AG04449 (cell line): ENCODE measurements around the gene SEMA5A.

ENCODE experiments used
- CTCF ChIA-PET: fragments of 350-600 bp; formaldehyde crosslinking; extraction: SDS; loops from one replicate; lab custom pipeline; 2021; ENCODE audit warnings: antibody characterized with exemption; lab: Yijun Ruan, JAX
- POLR2A ChIA-PET: fragments of 400-600, 350-600 bp; formaldehyde crosslinking; extraction: SDS; loops from one replicate; lab custom pipeline; 2020; ENCODE audit warnings: antibody characterized with exemption, inconsistent platforms; lab: Yijun Ruan, JAX
- DNase-seq: peaks from one replicate; pipeline ENCODE4 v3.0.0-alpha.2; 2010; ENCODE audit warnings: low read depth, low spot score
- H3K4me3 ChIP-seq: 2 replicates; pipeline ENCODE4 v1.5.1; 2011; ENCODE audit warnings: low read depth, mild to moderate bottlenecking, control low read depth, low read length
- CTCF ChIP-seq: IDR thresholded peaks from one replicate; pipeline ENCODE4 v1.5.1; 2011; ENCODE audit warnings: mild to moderate bottlenecking, moderate library complexity, low read length, control low read depth, inconsistent platforms; ENCODE audit not compliant: insufficient read depth; ENCODE audit errors: missing control alignments

SEMA5A gene

DNA sequence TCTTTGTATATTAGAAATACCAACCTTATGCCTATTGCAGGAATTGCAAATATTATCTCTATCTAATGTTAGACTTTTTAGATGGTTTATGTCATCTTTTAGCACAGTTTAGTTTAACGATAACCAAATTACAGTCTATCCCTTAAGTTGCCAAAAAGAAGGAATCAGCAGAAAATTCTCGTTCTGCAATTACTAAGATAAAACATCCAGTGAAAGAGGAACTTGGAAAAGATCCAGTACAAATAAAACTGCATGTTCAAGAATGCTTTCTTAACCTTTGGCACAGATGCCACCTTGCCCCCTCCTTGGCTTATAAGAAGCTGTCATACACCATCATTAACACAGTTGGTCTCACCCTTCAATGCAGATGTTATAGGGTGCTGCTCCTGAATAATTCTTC lies 124.0 kb downstream of the SEMA5A start:
- no peak overlapping the region for H3K4me3 ChIP-seq
- CTCF ChIA-PET = interaction anchor here (1.0 kb wide), 1 partner anchor 9 kb away, joined by 3 read pairs; no protein-coding TSS in a partner anchor
- DNase-seq = no peak
- TF ChIP-seq CTCF = no peak
- POLR2A ChIA-PET = no interaction called here

DNA sequence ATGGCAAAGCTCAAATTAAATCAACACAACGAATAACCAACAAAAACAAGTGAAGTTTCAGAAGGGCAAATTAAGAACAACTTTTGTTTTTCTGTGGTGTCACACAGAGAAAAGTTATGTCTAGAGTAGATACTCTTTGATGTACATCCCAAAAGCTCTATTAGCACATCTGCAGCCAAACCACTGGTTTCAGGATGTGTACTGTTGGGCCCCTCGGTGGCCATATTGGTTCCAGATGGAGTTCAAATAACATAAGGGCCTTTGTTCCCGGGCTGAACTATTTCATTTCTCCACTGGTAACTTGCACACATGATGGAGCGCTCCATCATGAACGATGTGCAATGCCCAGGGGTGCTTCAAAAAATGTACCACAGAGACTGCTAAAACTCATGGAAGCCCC lies 126.1 kb downstream of the SEMA5A start:
- TF ChIP-seq CTCF = no peak
- ChIA-PET CTCF (interaction anchor here (1.3 kb wide), 1 partner anchor 17 kb away, joined by 7 read pairs; no protein-coding TSS in a partner anchor), POLR2A (no interaction called here)
- DNase-seq = no peak
- no peak overlapping the region for H3K4me3 ChIP-seq

GRCh38 chr5:9415566-9415965 lies 130.3 kb downstream of the SEMA5A start:
- CTCF ChIA-PET = no interaction called here
- POLR2A ChIA-PET = no interaction called here
- no peak for TF ChIP-seq CTCF
- no peak for DNase-seq
- no peak overlapping the region for H3K4me3 ChIP-seq

- no peak for DNase-seq
- H3K4me3 ChIP-seq = no peak overlapping the region
- ChIA-PET POLR2A (no interaction called here), CTCF (no interaction called here)
- no peak for TF ChIP-seq CTCF
Measured at GRCh38 chr5:9415091-9415490, 130.8 kb downstream of the SEMA5A start.

DNA sequence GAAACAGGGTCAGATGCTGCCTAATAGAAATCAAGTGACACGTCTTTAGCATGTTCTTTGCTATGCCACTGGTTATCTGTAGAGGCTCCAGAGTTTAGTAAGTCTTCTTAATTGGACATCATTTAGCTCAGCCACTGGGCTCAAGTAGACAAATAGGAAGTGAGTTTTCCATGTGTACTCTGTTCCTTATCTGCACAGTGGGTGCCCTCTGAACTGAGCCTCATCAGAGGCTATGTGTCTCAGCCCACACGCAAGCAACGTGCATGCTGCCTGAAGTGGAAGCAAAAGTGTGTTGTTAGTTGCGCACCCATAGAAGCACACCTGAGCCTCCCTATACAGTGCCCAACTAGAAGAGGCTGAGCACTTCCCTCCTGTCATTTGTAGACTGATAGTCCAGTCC lies 134.7 kb downstream of the SEMA5A start:
- TF ChIP-seq CTCF = no peak
- ChIA-PET CTCF (no interaction called here), POLR2A (no interaction called here)
- DNase-seq = no peak
- no peak overlapping the region for H3K4me3 ChIP-seq

GRCh38 chr5:9409413-9409960 lies 136.4 kb downstream of the SEMA5A start:
- CTCF ChIA-PET = no interaction called here
- no peak for DNase-seq
- no peak overlapping the region for H3K4me3 ChIP-seq
- POLR2A ChIA-PET = no interaction called here
- no peak for TF ChIP-seq CTCF
